GM19025 (cell line): ENCODE measurements around the gene HK1.

Experiments
- ATAC-seq: cut with Tn5 transposase; IDR thresholded peaks from one replicate; pipeline ENCODE4 v1.9.1; 2021; ENCODE audit warnings: mild to moderate bottlenecking, low read depth, moderate library complexity; ENCODE audit not compliant: unreplicated experiment

Gene HK1

DNA sequence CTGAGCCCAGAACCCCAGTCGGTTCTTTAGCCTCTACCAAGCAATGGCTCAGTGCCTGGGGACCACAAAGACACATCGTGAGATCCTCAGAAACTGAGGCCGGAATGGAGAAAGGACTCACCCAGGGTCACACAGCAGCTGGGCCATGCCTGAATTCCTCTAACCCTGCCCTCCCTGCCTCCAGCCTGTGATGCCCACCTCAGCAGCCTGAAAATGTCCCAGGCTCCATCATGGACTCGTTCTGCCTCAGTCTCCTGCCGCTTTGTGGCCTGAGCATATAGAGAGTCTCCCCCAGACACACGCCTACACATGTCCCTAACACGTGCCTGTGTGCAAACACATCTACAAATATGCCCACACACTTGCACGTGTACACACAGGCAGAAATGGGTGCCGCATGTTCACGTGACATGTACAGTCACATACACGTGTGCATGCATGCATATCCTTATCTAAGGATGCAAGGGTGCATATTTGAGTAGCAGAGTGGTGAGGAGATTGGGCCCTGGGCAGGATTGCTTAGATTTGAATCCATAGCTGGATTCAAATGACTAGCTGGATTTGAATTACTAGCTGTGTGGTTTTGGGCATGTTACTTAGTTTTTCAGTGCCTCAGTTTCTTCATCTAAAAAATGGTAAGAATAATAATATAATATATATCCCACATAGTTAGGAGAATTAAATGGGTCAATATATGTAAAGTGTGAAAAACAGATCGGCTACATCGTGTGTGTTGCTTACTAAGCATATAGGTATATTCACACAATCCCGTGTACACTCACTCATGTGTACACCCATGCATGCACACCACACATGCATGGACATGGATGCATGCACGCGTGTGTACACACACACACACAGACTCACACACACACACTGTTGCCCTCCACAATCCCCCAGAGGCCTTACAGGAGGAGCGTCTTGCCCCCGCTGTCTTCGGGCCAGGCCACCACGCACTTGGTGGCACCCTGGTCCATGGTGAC, 136.0 kb downstream of the HK1 start:
- ATAC-seq: no peak

DNA sequence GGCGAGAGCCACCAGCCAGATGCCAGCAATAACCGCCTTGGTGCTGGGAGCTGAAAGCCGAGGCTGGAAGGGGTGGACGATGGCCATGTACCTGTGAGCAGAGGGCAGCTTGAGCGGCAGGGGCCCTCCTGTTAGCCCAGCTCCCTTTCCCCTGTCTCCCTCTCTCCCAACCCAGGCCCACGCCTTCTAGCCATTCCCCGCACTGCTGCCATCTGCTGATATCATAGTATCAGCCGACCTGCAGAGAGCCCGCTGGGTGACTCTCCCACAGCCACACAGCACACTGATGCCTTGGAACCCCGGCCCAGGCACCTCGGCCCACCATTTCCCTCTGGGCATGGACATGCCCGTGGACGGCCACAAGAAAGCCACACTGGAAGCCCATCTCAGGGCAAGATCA, 136.8 kb downstream of the HK1 start:
- ATAC-seq: no peak

DNA sequence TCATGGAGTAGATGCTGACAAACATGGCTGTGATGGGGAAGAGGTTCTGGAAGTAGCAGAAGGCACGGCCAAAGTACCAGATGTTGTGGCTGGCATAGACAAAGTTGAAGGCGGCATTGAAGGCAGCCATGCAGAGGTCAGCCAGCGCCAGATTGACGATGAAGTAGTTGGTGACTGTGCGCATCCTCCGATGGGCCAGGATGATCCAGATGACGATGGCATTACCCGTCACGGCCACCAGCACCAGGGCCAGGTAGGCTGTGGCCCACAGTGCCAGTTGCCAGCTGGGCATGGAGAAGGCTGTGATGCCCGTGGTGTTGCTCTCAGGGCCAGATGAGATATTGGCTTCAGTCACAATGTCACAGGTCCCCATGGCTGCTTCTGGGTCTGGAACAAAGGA, 137.7 kb downstream of the HK1 start:
- no peak for ATAC-seq

DNA sequence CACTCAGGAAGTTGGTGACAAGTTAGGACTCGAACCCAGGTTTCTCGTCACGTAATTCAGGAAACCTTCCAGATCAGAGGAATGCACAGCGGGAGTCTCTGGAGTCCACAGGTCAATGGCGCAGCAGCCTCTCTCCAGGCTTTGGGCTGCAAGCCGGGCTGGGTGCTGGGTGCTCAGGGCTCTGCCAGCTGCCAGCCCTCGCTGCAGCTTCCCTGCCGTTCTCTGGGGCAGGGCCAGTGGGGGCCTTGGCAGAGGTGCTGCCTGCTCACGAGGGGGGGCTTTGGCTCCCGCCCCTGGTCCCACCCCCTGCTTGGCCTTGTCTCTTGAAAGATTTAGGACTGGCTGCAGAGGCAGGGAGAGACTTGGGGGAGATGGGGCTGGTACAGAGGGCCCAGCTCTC, 138.4 kb downstream of the HK1 start, which contains the start of gene TACR2:
TACR2 (minus strand) TSS at position 224 of the 400 bp plus-strand sequence. CDS start 595 bp downstream, outside the sequence.
- no peak for ATAC-seq

DNA sequence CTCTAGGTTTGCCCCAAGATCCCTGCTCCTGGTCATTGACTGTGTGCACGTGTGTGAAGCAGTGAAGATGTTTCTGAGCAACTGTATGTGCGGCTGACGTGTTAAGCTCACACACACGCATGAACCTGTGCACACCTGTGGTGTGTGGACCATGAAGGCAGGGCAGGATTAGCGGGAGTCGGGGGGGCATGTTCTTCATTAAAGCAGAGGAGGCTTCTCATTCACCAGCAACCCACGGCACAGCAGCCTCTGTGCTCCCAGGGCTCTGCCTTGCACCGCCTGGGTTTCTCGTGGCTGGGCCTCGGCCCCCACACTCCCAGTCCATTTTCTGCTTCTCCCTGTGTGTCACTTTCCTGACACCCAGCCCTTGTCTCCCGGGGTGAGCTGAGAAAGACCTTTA, 139.2 kb downstream of the HK1 start:
- no peak for ATAC-seq

DNA sequence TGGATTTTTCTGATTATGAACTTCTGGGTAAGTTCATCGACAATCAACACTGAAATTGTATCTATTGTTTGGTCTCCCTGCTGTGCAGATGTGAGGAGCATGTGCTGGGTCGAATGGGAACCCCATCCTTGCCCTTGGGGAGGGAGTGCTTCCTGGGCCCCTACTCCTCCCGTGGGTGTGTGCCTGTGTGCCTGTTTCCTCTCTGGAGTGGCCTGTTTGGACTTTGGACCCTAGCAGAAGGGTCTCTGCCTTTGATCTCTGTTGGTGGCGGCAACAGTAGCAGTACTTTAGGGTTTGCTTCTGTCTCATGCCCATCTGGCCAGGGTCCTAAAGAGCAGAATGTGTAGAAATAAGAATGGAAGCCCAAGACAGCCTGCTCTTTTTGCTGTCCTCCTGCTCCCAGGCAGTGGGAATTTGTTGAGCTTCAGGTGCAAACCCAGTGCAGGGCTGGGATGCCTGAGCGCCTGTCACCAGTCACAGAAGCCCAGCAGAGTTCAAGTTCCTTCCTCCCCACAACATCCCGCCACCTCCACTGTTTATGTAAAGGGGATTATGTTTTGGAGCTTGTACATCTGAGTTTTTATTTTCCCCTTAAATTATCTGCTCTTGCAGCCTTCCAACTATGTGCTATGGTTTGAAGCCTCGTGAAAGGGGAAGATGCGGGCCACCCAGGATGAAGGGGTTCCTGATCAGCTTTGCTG, 139.9 kb downstream of the HK1 start:
- no peak for ATAC-seq

DNA sequence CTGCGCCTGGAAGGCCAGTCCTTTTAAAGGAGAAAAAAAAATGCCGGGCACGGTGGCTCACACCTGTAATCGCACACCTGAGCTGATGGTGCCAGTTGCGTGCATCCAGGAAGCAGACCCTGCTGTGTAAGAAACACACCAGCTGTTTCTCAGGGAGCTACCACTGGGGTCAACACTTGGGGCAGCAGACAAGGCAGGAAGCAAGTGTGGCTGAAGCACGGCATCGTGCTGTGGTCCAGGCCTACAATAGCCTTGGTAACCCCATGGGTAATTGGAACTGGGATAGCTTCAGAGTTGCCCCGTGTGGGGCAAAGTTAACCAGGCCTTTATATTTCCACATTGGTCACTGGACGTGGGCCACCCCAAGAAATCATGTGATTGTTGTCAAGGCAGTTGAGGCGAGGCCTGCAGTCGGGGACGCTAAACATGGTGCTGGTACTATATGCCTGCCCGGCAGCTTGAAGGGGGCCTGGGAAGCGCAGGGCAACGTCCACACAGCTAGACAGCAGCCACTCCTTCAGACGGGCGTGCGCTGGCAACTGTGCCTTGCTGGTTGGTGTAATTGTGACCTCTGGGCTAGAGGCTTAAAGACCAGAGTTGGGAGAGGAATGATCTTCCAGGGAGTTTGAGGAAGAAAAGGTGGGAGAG, 140.9 kb downstream of the HK1 start:
- ATAC-seq: no peak

DNA sequence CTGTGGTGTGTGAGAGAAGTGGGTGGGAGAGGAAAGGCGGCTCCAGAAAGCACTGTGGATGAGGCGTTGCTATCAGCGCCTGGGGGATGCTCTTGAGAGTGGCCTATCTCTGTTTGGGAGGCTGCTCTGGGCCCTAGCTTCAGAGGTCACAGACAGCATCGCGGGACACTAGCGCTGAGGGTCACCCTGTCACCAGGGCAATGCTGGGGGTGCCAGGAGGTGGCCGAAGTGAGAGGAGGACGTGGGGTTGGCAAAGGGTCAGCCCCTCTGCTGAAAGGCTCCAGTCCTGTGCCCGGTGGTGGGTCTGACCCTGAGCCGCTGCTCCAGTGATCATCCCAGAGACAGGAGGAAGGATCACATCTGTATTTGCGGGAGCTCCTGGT, 141.4 kb downstream of the HK1 start:
- no peak for ATAC-seq

DNA sequence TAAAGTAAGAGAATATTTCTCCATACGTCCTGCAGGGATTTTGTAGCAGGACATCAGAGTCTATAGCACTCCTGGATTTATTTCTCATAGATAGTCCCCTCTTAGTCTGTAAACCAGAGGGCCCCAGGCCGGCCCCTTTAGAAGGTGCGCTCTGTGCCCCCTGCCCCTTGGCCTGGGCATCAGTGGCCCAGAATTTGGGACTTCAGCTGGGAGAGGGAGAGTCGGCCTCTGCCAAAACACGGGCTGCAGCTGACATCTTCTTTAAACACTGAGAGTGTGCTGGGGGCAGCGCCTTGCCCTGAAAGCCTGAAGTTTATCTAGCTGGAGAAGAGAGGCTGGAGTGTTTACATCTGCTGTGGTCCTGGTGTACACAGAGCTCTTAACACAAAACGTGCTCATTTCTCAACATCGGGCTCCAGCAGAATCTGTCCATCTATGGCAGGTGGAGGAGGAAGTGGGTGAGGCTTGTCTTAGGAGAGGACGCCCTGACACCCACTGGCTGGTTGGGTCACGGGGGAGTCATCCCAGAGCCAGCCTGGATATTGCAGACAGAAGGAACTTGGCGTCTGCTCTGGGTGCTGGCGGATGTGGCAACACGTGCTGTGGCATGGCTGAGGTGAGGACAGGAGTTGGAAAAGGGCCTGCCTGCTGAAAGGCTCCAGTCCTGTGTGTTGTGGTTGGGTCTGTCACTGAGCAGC, 143.5 kb downstream of the HK1 start:
- no peak for ATAC-seq

DNA sequence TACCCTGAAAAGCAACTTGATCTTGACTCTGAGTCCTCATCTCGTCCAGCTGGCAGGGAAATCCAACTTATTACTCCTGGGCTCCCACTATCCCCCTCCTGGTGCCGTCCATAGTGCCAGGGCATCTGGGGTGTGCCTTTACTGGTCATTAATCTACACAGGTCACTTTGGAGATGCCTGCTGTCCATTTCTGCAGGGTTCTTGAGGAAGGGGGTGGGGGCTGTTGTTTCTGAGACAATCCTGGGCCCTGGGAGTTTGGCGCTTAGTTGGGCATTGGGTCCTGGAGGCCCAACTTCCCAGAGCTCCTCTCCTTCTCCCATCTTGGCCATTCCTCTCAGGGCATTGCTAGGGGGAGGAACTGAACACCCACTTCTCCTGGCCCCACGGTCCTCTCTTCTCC, 144.4 kb downstream of the HK1 start:
- ATAC-seq: no peak

DNA sequence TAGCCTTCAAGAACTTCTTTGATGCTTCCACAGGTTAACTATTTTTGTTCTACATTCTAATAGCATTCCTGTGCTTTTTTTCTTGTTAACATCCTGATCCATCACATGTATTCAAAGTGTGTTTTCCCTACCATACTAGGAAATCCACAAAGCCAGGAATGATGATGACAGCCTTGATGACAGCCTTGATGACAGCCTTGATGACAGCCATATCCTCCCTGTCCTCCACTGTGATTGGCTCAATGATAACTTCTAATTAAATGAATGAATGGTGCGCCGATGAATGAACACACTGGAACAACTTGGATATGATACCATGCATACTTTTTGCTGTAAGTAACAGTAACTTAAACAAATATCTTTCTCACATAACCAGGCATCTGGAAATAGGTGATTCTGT, 146.7 kb downstream of the HK1 start:
- ATAC-seq: no peak

DNA sequence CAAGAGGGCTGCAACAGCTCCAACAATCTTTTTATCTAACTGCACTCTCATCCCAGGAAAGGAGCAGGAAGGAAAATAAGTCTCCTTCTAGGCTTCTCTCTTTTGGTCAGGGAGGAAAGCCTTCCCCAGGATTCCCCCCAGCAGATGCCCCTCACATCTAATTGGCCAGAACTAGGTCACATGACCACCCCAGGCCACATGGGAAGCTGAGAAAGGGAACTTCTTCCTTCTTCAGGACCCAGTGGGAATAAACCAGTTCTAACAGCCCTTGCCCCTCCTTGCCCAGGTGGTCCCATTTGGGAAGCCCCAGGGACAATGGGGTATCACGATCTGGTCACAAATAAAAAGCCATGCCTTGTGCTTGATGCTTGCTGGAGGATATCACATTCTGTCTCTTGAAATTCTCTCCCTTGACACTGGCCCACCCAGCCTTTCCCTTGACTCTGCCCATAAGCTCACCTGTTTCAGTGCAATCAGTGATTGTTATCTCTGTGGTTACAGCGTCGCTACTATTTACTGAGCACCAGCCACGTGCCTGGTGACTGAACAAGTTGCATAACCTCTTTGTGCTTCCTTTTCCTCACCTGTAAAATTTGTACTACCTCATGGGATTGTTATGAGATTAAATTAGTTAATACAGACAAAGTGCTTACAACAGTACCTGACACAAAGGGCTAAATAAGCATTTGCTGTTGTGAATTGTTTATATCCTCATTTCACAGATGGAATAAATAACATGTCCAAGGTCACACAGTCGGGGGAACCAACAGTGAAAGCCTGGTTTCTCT, 147.4 kb downstream of the HK1 start:
- ATAC-seq: no peak

DNA sequence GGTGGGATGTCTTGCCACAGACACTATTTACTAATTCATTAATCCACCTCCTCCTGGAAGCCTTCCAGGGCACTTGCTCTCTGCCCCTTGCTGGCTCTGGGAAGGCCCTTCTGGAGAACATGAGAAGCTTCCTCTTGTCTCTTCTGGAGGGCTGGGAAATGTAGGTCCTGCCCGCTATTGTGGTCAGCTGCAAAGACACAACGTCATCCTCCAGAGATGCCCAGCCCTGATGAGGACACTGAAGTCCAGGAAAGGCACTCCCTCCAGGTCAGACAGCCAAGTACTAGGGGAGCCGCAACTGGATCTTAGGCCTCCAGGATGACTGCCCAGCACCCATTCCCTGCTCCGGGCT, 148.1 kb downstream of the HK1 start:
- ATAC-seq: no peak

DNA sequence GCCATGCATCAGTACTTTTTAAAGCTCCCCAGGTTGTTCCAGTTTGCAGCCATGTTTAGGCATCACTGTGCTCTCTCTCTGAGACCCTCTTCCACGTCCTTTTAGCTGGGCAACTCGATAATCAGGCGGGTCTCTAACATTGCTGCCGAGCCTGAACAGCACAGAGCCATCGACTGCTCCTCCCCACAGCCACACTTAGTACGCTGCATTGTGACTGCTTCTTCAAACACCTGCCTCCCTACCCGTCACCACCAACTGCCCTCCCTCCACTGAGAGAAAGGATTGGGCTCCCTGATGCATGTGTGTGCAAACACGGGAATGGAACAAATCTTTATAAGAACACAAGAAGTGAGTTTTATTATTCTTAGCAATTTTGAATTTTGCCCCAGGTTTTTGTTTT, 149.9 kb downstream of the HK1 start:
- ATAC-seq: no peak

DNA sequence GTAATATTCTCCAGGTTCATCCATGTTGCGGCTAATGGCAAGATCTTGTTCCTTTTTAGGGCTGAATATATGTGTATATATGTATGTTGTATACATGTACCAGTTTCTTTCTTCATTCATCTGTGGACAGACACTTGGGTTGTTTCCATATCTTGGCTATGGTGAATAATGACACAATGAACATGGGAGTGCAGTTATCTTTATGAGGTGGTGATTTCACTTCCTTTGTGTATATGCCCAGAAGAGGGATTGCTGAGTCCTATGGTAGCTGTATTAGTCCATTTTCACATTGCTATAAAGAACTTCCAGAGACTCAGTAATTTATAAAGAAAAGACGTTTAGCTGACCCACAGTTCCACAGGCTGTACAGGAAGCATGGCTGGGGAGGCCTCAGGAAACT, 155.9 kb downstream of the HK1 start:
- no peak for ATAC-seq

DNA sequence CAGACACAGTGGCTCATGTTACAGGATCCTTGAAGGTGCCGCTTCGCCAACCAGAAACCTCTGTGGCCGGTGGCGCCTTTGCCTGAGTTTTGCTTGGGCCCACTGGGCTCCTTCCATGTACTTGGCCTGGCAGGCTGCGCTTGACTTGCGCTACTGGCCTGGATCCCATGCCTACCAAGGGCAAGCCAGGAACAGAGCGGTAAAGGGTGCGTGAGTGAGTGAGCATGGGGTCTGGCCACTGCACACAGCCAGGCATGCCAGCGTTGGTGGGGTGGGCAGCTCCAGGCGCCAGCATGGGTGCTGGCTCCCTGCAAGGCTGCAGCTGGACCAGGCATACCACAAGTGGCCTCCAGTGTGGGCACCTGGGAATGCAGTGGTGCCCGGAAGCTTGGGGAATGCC, 156.6 kb downstream of the HK1 start:
- no peak for ATAC-seq

DNA sequence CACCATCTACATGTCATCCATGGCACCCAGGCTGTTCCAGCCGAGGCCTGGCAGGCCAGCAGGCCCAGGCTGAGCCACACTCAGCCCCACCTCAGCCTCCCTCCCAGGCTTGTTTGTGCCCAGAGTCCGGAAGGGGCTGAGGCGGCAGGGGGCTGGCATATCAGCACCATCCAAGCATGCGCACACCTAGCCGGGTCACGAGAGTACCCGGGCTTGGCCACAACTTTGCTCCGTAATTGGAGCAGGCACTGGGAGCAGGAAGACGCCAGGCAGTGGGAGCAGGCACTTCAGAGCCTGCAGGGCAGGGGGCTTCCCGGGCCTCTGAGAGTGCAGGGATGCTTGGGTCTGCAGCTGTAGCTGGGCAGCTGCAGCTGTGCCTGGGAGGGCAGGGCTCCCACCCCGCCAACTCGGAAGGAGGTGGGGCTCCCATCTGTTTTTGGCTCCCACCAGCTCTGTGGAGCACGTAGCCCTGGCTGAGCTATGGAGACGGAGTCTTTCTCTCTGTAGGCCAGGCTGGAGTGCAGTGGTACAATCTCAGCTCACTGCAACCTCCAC, 157.7 kb downstream of the HK1 start:
- ATAC-seq: no peak

DNA sequence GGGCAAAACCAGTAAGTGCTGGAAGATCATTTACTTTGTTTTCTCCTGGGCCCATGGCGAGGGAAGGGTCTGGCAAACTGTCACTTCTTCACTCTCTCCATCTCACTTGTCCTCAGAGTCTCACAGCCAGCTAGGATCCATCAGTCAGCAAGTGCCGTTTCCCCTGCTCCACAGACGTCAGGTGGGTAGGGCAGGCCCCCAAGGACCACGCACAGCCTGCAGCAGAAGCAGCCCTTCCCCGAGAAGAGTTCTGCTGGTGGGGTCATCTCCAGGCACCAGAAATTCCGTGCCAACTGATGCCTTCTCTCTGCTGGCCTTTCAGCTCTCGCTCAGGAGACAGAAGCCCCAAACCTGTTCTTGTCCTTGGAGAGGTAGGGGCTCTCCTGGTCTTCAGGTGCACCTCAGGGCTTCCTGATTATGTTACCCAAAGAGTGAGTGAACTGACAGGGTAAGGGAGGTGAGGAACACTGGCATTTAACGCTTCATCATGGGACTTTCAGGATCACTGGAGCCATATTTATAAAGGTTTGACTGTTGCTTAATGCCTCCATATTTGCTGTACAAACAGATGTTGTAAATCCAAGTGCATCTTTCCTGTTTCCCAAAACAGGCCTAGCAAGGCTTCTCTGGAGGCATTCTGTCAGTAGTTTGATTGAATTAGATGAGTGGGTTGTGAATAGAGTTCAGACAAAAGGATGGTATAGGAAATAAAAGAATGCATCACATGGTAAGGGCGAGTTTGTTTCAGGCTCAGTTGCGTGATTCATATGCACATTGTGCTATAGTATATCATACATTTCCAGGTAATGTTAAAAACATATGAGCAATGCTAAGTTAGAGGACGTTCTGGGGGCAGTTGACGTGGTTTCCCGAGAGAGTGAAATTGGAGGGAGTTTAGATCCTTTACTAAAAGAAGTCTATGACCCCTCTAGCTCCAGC, 159.3 kb downstream of the HK1 start:
- ATAC-seq: no peak
